WTC11 (cell line): Measurements from ENCODE around the gene SHISA6. TPM values are rescaled to one million over a fixed set of nuclear protein-coding genes. Genes with fewer than 3 reads are reported as not detected.

Experiments
- ATAC-seq: fragments of 200-7000 bp; cut with Tn5 transposase; 2 replicates; pipeline ENCODE4 v1.10.0; 2021; ENCODE audit warnings: mild to moderate bottlenecking, moderate library complexity
- CTCF ChIA-PET: fragments of 300-600 bp; sonication (Branson Sonifier 250); formaldehyde crosslinking; loops from one replicate; lab custom pipeline; 2021; ENCODE audit warnings: antibody characterized with exemption; lab: Charles Lee
- POLR2A ChIA-PET: fragments of 350-600 bp; sonication (Branson Sonifier 250); formaldehyde crosslinking; loops from one replicate; lab custom pipeline; 2021; ENCODE audit warnings: antibody characterized with exemption; lab: Charles Lee
- DNase-seq: peaks from one replicate; pipeline ENCODE4 v3.0.0; 2021; ENCODE audit warnings: low spot score
- H3K27ac Mint-ChIP-seq: 2 replicates; pipeline ENCODE4 v1.8.0; 2021; ENCODE audit warnings: mixed read lengths
- H3K27me3 Mint-ChIP-seq: 2 replicates; pipeline ENCODE4 v1.8.0; 2021; ENCODE audit warnings: low read depth, mild to moderate bottlenecking, moderate library complexity, mixed read lengths
- H3K36me3 Mint-ChIP-seq: 2 replicates; pipeline ENCODE4 v1.8.0; 2021; ENCODE audit warnings: mixed read lengths
- H3K4me1 Mint-ChIP-seq: 2 replicates; pipeline ENCODE4 v1.8.0; 2022; ENCODE audit warnings: mixed read lengths
- H3K4me3 Mint-ChIP-seq: 2 replicates; pipeline ENCODE4 v1.8.0; 2021; ENCODE audit warnings: mild to moderate bottlenecking, moderate library complexity, mixed read lengths
- H3K9me3 Mint-ChIP-seq: 2 replicates; pipeline ENCODE4 v1.8.0; 2021; ENCODE audit warnings: mixed read lengths
- ARID4B ChIP-seq: sonication (generic); formaldehyde crosslinking; IDR thresholded peaks from 2 replicates; pipeline ENCODE4 v1.8.0; 2023; ENCODE audit warnings: missing genetic modification reagents, mild to moderate bottlenecking, borderline replicate concordance
- ATF2 ChIP-seq: sonication (generic); formaldehyde crosslinking; IDR thresholded peaks from 2 replicates; pipeline ENCODE4 v1.8.1; 2022; ENCODE audit warnings: low read depth, missing genetic modification reagents, borderline replicate concordance
- CREM ChIP-seq: sonication (generic); formaldehyde crosslinking; IDR thresholded peaks from 2 replicates; pipeline ENCODE4 v1.8.1; 2022; ENCODE audit warnings: mild to moderate bottlenecking, missing genetic modification reagents, moderate library complexity
- E2F4 ChIP-seq: sonication (generic); formaldehyde crosslinking; IDR thresholded peaks from 2 replicates; pipeline ENCODE4 v1.8.1; 2022; ENCODE audit warnings: low read depth, mild to moderate bottlenecking, moderate library complexity, missing genetic modification reagents, borderline replicate concordance
- EMX1 ChIP-seq: fragments of 250-450 bp; sonication (Bioruptor Pico); IDR thresholded peaks from 2 replicates; pipeline ENCODE4 v1.8.0; 2021; ENCODE audit warnings: mild to moderate bottlenecking
- ESRRA ChIP-seq: sonication (generic); formaldehyde crosslinking; IDR thresholded peaks from 2 replicates; pipeline ENCODE4 v1.8.1; 2022; ENCODE audit warnings: mild to moderate bottlenecking, missing genetic modification reagents, borderline replicate concordance
- HMGA2 ChIP-seq: fragments of 250-450 bp; sonication (Bioruptor Pico); IDR thresholded peaks from 2 replicates; pipeline ENCODE4 v1.4.0; 2021; ENCODE audit warnings: mild to moderate bottlenecking, moderate library complexity
- HMGXB4 ChIP-seq: sonication (generic); formaldehyde crosslinking; IDR thresholded peaks from 2 replicates; pipeline ENCODE4 v1.8.1; 2023; ENCODE audit warnings: mild to moderate bottlenecking, moderate library complexity, missing genetic modification reagents
- IRF1 ChIP-seq: sonication (generic); formaldehyde crosslinking; IDR thresholded peaks from 2 replicates; pipeline ENCODE4 v1.8.0; 2023; ENCODE audit warnings: missing genetic modification reagents
- MLX ChIP-seq: sonication (generic); formaldehyde crosslinking; IDR thresholded peaks from 2 replicates; pipeline ENCODE4 v1.8.1; 2023; ENCODE audit warnings: mild to moderate bottlenecking, missing genetic modification reagents, moderate library complexity
- MYBL2 ChIP-seq: sonication (generic); formaldehyde crosslinking; IDR thresholded peaks from 2 replicates; pipeline ENCODE4 v1.8.1; 2023; ENCODE audit warnings: mild to moderate bottlenecking, moderate library complexity, missing genetic modification reagents
- OVOL2 ChIP-seq: fragments of 250-450 bp; sonication (Bioruptor Pico); IDR thresholded peaks from 2 replicates; pipeline ENCODE4 v1.9.0; 2021; ENCODE audit warnings: mild to moderate bottlenecking, borderline replicate concordance
- SOX15 ChIP-seq: fragments of 250-450 bp; sonication (Bioruptor Pico); IDR thresholded peaks from 2 replicates; pipeline ENCODE4 v1.9.0; 2021; ENCODE audit warnings: mild to moderate bottlenecking
- TP53 ChIP-seq: sonication (generic); formaldehyde crosslinking; IDR thresholded peaks from 2 replicates; pipeline ENCODE4 v1.8.1; 2023; ENCODE audit warnings: mild to moderate bottlenecking, missing genetic modification reagents
- ZNF263 ChIP-seq: sonication (generic); formaldehyde crosslinking; IDR thresholded peaks from 2 replicates; pipeline ENCODE4 v1.8.1; 2022; ENCODE audit warnings: low read depth, mild to moderate bottlenecking, moderate library complexity, missing genetic modification reagents
- ZNF416 ChIP-seq: fragments of 250-450 bp; sonication (Bioruptor Pico); IDR thresholded peaks from 2 replicates; pipeline ENCODE4 v1.9.0; 2021; ENCODE audit warnings: mild to moderate bottlenecking, inconsistent platforms
- ZNF423 ChIP-seq: fragments of 250-450 bp; sonication (Bioruptor Pico); IDR thresholded peaks from 2 replicates; pipeline ENCODE4 v2.1.2; 2022; ENCODE audit warnings: mild to moderate bottlenecking, moderate library complexity
- ZNF425 ChIP-seq: fragments of 250-450 bp; sonication (Bioruptor Pico); conservative IDR thresholded peaks from 2 replicates; pipeline ENCODE4 v1.9.0; 2021; ENCODE audit warnings: mild to moderate bottlenecking
- ZNF671 ChIP-seq: fragments of 250-450 bp; sonication (Bioruptor Pico); IDR thresholded peaks from 2 replicates; pipeline ENCODE4 v1.8.0; 2021; ENCODE audit warnings: mild to moderate bottlenecking
- ZSCAN18 ChIP-seq: fragments of 250-450 bp; sonication (Bioruptor Pico); IDR thresholded peaks from 2 replicates; pipeline ENCODE4 v2.1.2; 2022; ENCODE audit warnings: mild to moderate bottlenecking, moderate library complexity
- total RNA-seq: library from RNA; stranded (reverse); gene quantifications from 3 replicates; pipeline ENCODE4 v1.2.3, GENCODE V29; 2021

SHISA6 gene
- total RNA-seq, 1 experiment from 2014 or later: 1.1 TPM

GRCh38 chr17:11545002-11545401 is 304.0 kb downstream of the SHISA6 start:
- ChIA-PET CTCF (no interaction called here), POLR2A (no interaction called here)
- no peaks in the 10 kb centered on the region for H3K4me1 Mint-ChIP-seq
- no peak for DNase-seq
- no peaks in the 10 kb centered on the region; the same call in none of the 2 replicates for H3K27me3 Mint-ChIP-seq
- TF ChIP-seq HMGA2 (CRISPR knock-in tag): no peak
- TF ChIP-seq EMX1 (CRISPR knock-in tag): no peak
- TF ChIP-seq MLX (CRISPR knock-in tag): no peak
- no peak for TF ChIP-seq ZNF671
- TF ChIP-seq TP53 (CRISPR knock-in tag): no peak
- no peak for TF ChIP-seq IRF1 (CRISPR knock-in tag)
- TF ChIP-seq ZSCAN18 (CRISPR knock-in tag): no peak
- TF ChIP-seq ZNF263 (CRISPR knock-in tag): no peak
- no peak for TF ChIP-seq MYBL2 (CRISPR knock-in tag)
- TF ChIP-seq HMGXB4 (CRISPR knock-in tag): no peak
- TF ChIP-seq CREM (CRISPR knock-in tag): no peak
- no peak for TF ChIP-seq ATF2 (CRISPR knock-in tag)
- TF ChIP-seq SOX15 (CRISPR knock-in tag): no peak
- no peak for TF ChIP-seq E2F4 (CRISPR knock-in tag)
- no peak for TF ChIP-seq ZNF416 (CRISPR knock-in tag)
- TF ChIP-seq ZNF423: no peak
- TF ChIP-seq, all 79 proteins: peak for 0
- H3K4me3 Mint-ChIP-seq: no peak overlapping the region
- no peak overlapping the region for H3K27ac Mint-ChIP-seq
- H3K36me3 Mint-ChIP-seq: peaks cover 62% of the 10 kb centered on the region
- H3K9me3 Mint-ChIP-seq: peaks cover 87% of the 10 kb centered on the region
- ATAC-seq: no peak

GRCh38 chr17:11545696-11546095 is 304.7 kb downstream of the SHISA6 start:
- no peak overlapping the region for H3K27ac Mint-ChIP-seq
- H3K9me3 Mint-ChIP-seq: peaks cover 87% of the 10 kb centered on the region
- POLR2A ChIA-PET: no interaction called here
- no peak for DNase-seq
- peaks cover 2% of the 10 kb centered on the region for H3K27me3 Mint-ChIP-seq
- H3K4me1 Mint-ChIP-seq: no peaks in the 10 kb centered on the region
- peaks cover 62% of the 10 kb centered on the region for H3K36me3 Mint-ChIP-seq
- no peak for ATAC-seq
- no peak overlapping the region for H3K4me3 Mint-ChIP-seq
- CTCF ChIA-PET: no interaction called here
- TF ChIP-seq ARID4B (CRISPR knock-in tag) (no peak), ZNF425 (no peak), HMGXB4 (CRISPR knock-in tag) (no peak), ESRRA (CRISPR knock-in tag) (no peak), OVOL2 (no peak), CREM (CRISPR knock-in tag) (no peak), MYBL2 (CRISPR knock-in tag) (no peak)
